ENCODE measurements around the gene KRTAP4-2.
"Not testable (repeated sequence)": the region's sequence is repeated elsewhere in the genome, so short reads cannot be mapped to it uniquely, and the experiment has no call there.

- not testable (repeated sequence) for TF ChIP-seq CTCF (IDR thresholded peaks at IDR 0.05 in 2 of 3, conservative IDR thresholded peaks at IDR 0.05 in 1 of 3; ENCODE audit: borderline replicate concordance in 1 of 3, insufficient read depth in 1 of 3, low read depth in 2 of 3, low read length in 2 of 3); EZH2phosphoT487 (IDR thresholded peaks at IDR 0.05; ENCODE audit: borderline replicate concordance); FOSL1 (IDR thresholded peaks at IDR 0.05; ENCODE audit: low read depth); ZFX (IDR thresholded peaks at IDR 0.05); POLR2A (IDR thresholded peaks at IDR 0.05; ENCODE audit: borderline replicate concordance, extremely low read depth, insufficient read depth, insufficient read length); CEBPB (IDR thresholded peaks at IDR 0.05; ENCODE audit: low read depth); EGR1 (IDR thresholded peaks at IDR 0.05; ENCODE audit: low read depth); REST (IDR thresholded peaks at IDR 0.05; ENCODE audit: low read depth)
Observed at GRCh38 chr17:41189837-41190318, 11.9 kb upstream of the KRTAP4-2 start, which contains the start of gene KRTAP9-1.
